Activated T-helper 1 cell treated with Interleukin-2 at 50 U/mL for 16 hours (primary cell): ENCODE measurements around the gene ATRX.
"Not testable (repeated sequence)": the region's sequence is repeated elsewhere in the genome, so short reads cannot be mapped to it uniquely, and the experiment has no call there.

Experiments used
- DNase-seq: peaks from one replicate; pipeline ENCODE4 v3.0.0-alpha.2; 2020; ENCODE audit warnings: low read depth

Gene ATRX

GRCh38 chrX:77500164-77500563, 285.9 kb downstream of the ATRX start:
- DNase-seq, result not testable (repeated sequence)

GRCh38 chrX:77493677-77494553, 292.1 kb downstream of the ATRX start:
- no peak for DNase-seq

GRCh38 chrX:77484045-77484444, 302.0 kb downstream of the ATRX start:
- no peak for DNase-seq

DNA sequence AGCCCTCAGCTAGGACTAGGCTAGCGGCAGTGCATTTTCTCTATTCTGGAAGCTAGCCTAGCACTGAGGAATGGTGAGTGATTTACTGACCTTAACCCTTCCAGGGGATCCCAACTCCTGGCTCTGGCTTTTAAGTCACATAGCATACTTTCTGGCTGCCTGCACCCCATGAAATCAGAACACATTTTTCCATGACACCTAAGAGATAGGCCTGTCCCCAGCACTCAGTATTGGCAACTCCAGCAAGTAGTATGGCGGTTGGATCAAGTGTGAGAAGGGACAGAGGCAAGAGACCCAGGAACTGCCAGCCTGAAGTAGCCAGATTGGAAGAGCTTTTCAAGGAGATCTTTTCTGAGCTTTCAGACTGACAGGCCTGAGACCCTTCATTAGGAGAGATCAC, 330.6 kb downstream of the ATRX start:
- DNase-seq, result no peak
